NAMALWA (cell line): Measurements from ENCODE around the gene ANKEF1.
"Not testable (repeated sequence)": the region's sequence is repeated elsewhere in the genome, so short reads cannot be mapped to it uniquely, and the experiment has no call there.

Experiments used
- DNase-seq: peaks from one replicate; pipeline ENCODE4 v3.0.0-alpha.2; 2015; ENCODE audit warnings: low spot score

Gene ANKEF1

DNA sequence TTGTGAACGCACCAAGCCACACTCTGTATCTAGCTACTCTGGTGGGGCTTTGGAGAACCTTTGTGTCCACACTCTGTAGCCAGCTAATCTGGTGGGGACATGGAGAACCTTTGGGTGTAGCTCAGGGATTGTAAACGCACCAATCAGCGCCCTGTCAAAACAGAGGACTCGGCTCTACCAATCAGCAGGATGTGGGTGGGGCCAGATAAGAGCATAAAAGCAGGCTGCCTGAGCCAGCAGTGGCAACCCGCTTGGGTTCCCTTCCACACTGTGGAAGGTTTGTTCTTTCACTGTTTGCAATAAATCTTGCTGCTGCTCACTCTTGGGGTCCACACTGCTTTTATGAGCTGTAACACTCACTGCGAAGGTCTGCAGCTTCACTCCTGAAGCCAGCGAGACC lies 2.5 kb upstream of the ANKEF1 start:
- not testable (repeated sequence) for DNase-seq

DNA sequence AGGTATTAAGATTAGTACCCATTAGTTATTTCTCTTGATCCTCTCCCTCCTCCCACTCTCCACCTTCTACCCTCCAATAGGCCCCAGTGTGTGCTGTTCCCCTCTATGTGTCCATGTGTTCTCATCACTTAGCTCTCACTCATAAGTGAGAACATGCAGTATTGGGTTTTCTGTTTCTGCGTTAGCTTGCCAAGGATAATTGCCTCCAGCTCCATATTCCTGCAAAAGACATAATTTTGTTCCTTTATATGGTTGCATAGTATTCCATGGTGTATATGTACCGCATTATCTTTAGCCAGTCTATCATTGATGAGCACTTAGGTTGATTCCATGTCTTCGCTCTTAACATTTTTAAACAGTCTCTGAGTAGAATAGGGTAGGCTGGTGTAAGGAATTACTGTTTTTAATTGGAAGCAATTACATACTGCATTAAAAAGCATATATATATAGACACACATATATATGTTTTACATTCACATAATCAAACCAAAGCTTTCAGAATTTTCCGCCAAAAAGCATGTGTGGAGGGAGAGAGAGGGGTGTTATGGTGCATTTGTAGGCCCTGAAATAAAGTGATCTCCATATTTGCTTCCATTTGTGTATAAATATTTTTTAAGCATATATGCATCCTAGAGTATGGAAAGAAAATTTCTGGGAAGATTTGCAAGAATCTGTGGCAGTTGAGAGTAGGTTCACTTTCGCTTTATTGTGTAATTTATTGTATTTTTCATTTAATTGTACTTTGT lies 709 bp upstream of the ANKEF1 start:
- no peak for DNase-seq

DNA sequence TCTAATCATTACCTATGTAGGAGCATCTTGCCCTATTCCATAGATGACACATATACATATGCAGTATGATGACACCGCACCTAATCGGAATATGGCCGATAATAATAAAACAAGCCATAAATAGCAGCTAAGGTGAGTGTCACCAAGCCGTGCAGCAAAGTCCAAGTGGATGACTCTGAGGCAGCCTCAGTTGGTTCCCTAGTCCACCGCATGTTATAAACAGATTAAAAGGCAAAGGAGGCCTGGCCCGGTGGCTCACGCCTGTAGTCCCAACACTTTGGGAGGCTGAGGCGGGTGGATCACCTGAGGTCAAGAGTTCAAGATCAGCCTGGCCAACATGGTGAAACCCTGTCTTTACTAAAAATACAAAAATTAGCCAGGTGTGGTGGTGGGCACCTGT lies 1.5 kb downstream of the ANKEF1 start:
- DNase-seq, result not testable (repeated sequence)

DNA sequence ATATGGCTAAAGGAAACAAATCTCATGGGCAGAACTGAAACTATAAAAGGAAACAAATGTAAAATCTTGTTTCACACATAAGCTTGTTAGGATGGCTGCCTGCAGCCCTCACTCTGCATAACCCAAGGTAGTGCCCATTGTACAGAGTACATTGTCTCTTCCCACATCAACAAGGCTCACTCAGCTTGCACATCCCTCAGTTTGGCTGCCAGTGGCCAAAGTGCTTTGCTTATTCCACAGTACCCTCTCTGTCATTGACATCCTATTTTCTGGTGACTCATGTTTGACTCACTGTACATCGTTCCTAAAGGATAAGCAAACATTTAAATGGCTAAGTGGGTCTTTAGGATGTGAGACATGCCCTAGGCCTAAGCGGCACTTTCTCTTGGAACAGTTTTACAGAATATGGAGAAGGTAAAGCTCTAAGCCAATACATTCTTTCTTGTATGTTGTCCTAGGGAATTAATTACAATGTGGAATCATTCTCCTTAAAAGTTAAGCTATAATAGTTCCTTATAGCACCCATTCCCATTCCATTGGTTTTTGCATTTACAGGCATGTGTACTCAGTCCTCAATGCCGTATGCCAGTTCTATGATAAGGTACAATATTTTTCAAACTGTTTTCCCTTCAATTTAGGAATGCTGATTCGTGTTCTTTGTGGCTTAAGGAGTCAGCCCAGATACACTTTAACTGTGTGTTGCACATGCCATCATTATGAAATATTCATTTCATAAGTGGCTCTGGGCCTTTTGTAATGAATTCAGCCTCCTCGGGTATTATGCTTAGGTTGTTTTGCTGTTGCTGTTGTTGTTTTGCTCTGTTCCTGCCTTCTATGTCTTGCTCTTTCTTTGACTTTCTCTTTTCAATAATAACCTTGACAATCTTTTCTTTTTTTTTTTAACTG lies 5.5 kb downstream of the ANKEF1 start:
- no peak for DNase-seq

DNA sequence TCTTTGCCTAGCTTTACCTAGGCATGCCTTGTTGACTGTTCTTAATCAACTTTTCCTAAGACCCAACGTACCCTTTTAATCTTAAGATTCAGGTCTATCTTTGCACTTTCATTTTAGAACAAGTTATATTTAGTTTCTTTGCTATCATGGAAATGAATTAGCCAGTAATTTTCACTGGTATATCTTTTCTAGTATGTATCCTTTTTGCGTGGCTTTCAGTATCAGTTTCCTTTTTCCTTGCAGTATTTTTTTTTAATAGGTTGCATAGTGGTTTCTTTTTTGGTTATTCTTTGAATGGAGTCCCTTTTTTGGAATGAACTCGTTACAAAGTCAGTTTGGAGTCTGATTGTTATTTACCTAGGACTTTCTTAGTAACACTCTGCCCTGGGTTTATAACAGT lies 7.3 kb downstream of the ANKEF1 start:
- no peak for DNase-seq

DNA sequence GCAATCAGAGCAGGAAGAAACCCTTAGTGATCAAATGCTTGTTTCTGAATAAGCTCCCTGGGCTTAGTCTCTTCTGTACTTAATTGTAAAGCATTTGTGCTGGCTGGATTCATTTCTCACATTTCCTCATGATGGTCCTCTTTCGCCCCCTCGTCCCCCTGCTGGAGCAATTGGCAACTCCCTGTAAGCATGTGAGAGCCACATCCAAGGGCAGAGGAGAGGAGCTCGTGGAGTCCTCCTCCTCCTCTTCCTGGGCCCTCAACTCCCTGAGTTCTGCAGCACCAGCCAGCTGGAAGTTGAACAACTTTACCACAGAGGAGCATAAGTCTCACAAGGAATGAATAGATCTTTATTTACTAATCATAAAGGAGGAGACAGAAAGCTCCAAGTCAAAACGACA lies 12.6 kb downstream of the ANKEF1 start:
- DNase-seq, result peak; percentile 37

DNA sequence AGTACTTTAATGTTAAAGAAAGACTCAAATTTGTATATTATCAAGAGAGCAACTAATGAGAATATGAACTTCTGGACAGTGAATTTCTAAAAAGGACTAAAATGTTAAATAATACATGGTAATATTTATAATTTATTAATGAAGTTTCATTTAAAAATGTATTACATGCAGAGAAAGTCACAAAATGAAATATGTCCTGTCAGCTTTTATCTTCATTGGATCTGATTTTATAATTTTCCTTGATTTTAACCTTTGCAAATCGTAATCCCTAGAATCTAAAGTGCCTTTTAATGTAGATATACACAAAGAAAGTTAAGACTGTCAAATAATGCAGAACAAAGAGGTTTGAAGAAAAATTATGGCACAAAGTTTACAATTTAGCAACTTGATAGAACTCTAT lies 16.4 kb downstream of the ANKEF1 start:
- no peak for DNase-seq

DNA sequence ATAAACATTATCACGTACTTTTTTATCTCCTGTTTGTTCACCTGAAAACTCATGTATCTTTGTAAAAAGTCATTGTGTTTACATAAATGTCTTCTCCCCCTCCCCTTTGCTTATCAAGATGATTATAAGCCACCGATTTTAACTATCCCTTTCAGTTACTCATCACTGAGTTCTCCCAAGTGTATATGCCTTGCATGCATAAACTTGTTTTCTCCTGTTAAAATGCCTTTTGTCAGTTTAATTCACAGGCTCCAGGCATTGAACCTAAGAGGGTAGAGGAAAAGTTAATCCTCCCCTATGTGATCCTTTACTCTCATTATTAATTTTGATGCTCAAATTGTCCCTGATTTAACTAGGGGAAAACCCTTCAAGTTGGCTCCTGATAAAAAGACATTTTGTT lies 24.2 kb downstream of the ANKEF1 start:
- DNase-seq, result no peak

DNA sequence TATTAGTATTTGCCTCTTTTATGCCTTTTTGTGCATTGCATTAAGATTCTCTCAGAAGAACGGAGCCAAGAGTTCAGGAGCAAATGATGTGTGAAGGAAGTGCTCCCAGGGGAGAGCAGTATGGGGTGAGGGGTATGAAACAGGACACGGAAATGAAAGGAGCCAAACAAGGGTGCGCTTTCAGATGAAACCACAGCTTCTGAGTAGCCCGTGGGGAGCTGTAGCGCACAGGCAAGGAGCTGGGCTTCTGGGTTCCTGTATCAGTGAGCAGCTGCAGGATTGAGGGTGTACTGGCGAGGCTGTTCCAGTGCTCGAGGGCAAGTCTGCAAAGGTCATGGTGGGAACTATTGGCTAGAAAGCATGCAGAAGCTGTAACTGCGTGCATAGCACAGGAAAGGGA lies 25.4 kb downstream of the ANKEF1 start:
- DNase-seq, result peak; percentile 58

DNA sequence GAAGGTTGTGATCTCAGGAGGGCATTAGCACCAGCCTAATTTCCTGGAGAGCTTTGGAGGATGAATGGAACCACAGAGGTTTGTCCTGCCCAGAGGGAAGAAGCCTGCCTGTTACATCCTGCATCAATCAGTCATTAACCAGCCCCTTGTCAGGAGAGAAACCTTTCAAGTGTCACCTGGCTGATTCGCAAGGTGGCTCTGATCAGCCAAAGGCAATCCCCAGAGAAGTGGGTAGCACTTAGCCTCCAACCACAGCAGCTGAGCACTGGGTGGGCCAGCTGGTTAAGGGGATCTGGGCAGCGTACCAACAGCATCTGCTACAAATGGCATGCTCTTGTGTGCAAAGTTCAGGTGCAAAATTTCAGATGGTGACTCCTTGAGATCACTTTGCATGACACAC lies 26.9 kb downstream of the ANKEF1 start:
- DNase-seq, result no peak

DNA sequence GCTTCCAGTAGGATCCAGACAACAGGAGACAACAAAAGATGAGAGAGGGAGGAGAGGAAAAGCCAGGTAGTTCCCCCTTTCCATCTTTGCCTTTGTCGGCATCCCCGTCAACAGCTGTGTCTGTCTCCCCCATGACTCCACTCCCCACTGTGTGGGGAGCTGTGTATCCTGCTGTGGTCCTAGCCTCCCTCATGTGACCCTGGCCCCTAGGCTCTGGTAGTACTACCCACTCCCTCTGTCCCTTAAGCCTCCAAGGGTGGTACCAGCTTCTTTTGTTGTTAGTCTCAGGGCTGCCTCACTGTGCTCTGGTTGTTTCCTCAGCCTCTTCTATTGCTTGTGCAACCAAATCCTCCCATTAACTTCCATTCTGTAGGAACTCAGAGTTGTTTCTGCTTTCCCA lies 28.7 kb downstream of the ANKEF1 start:
- DNase-seq, result no peak

DNA sequence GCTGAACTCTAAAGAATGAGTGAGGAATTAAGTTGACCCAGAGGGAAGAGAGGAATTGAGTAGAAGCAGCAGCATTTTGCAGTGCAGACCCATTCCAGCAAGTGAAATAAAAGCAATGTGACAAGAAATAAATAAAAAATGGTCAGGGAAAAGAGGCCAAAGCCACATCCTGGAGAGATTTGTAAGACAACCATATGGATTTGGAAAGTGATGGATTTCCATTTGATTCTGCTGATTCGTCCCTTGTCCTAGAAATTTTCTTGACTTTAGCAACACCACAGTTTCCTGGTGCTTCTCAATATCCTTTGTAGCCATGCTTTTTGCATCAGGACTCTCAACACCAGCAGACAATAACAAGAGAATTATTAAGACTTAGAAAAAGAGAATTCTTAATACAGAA lies 29.8 kb downstream of the ANKEF1 start:
- DNase-seq, result no peak

DNA sequence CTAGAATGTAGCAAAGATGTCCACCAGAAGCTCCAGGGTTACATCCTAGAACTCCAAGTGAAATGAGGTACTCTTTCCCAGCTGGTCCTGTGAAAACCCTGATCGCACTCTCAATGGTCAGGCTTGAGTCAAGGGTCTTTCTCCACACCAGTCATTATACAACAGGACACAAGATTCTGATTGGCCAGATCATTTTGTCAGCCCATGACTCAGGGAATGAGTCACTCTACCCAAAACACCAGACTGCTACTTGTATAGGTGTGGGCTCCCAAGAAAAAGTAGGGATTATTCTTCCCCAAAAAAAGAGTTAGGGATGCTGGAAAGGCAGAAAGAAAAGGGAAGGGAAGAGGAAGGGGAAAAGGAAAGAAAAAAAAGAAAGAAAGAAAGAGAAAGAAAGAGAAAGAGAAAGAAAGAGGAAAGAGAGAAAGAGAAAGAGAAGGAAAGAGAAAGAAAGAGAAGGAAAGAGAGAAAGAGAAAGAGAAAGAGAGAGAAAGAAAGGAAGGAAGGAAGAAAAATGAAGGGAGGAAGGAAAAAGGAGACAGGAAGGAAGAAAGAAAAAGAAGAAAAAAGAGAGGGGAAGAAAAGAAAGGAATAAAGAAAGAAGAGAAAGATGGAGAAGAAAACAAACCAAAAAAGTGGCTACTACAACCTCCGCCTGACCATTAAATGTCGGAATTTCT lies 30.5 kb downstream of the ANKEF1 start:
- DNase-seq, result no peak

DNA sequence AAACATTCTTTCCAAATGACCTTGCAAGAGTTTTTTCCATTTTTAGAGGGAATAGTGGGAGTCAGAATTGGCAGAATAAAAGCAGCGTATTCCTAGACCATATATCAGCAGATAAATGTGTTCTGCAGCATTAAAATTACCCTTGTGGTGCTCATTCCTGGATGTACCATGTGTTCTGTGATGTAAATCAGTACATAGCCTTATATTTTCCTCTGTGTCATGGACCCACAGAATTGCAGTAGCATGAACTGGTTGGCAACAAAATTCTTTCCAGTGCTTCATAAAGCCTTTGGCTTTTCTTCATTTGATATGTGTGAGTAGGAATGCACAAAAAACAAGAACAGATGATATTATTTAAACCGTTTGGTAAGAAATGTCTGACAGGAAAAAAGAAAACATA lies 32.5 kb downstream of the ANKEF1 start:
- DNase-seq, result no peak

DNA sequence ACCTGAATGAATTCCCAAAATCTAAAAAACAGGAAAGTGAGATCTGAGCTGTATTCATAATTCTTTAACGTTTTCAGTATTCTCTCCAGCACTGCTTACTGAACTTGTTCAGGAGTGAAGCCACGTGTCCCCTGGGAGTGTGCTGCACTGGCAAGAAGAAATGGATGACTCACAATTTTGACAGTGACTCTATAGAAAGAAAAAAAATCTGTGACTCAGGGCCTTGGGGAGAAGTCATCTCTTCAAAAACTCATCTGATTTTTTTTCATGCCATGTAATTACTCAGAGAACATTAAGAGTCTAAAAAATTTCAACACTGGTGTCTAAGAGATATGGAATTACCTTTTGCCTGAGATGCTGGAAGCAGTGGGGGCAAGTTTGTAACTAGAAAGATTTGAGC lies 39.7 kb downstream of the ANKEF1 start:
- no peak for DNase-seq

DNA sequence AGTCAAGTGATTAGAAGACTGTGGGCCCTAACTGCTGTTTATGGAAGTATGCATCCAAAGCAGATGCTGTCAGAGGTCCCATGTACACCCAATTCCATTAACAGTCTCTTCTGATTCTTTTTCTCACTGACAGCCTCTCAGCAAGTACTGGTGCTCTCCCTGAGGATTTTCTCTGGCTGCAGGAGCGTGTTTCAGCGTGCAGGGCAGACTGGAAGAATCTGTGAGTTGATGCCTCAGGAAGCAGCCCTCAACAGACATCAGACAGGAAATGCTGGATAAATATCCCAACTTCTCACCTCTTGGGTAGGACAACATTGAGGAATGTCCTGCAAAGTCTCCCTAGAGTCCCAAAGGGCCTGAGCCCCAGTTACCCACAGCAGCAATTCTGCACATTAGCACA lies 40.8 kb downstream of the ANKEF1 start:
- DNase-seq, result no peak

DNA sequence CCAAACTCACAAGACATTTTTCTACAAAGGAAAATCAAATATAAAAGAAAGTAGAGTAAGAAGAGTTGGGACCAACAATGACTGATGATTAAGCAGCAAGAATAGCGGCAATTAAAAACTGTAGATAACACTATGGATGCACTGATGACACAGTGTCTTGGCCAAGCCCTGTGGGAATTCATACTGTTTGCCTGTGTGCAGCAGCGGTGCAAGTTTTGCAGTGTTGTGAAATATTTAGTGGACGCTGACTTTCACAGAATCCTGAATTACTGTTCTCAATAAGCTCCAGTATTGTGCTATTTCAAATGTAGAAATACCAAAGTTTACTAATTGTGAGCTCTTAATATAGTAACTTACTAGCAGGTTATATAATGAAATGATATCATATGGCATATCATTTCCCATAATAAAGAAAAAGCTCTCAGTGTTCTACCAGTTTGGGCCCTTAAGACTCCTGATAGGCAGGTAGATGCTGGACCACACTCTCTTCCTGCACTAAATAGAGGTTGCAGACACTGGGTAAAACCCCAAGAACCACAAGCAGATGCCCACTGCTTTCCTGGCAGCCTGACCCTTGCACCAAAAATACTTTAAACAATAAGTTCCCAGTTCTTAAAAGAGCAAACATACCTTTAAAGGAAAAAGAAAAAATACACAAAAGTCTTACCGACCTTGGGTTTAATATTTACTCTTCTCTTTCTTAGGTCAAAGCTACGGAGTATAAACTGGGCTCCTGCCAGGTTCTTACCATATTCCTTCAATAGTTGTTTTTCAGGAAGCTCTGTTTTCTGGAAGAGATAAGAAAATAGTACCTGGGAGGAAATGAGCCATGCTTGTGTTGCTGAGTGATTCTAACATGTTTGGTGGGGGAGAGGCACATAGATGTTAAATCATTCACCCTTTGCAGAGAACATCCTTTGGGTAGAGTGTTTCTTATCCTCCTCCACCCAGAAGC lies 41.6 kb downstream of the ANKEF1 start:
- no peak for DNase-seq

DNA sequence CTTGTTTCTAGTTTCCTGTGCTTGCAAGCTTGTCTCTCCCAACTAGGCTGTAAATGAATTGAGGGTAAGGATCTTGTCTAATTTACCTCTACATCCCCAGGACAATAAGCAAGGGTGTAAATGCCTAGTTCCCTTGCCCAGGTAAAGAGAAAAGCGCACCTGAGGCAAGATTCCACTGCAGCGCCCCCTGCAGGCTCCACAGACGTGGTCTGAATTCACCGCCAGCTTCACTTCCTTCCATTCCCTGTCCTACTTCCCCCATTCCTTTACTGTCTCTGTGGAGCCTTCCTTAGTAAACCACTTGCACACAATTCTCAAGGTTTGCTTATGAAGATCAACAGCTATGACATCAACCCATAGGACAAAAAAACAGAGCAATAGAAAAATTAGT lies 42.3 kb downstream of the ANKEF1 start:
- DNase-seq, result no peak

DNA sequence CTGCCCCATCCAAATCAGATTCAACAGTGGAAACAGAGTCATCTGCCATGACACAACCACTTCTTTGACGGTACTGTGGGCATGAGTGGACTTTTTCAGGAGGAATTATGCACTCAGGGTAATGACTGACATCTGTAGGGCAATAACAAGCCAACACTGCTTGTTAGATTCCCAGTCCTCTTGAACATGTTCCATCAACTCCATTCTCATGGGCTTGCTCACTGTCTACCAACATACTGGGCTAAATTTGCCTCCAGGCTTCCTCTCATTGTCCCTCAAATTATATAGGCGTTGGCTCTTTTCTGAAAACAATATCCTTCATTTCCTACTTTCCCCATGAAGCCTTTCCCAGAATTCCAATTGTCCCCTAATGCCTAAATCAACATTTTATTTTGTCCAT lies 43.1 kb downstream of the ANKEF1 start:
- no peak for DNase-seq

DNA sequence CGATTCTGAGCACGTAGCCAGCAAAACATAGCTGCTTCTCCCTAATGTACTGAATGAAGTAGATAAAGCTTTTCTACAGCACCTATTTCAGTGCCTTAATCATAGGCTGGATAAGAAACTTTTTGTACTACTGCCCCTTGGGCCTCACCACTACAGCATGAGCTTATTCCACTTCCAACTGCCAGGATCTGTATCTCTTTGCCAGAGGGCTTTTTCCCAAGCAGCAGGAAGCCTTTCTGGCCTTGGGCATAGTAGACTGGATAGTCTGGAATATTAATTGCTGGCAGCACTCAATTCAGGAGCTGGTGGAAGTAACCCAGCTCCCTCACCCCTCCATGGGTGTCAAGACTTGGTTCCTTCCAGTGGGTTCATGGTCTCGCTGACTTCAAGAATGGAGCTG lies 43.6 kb downstream of the ANKEF1 start:
- DNase-seq, result no peak

DNA sequence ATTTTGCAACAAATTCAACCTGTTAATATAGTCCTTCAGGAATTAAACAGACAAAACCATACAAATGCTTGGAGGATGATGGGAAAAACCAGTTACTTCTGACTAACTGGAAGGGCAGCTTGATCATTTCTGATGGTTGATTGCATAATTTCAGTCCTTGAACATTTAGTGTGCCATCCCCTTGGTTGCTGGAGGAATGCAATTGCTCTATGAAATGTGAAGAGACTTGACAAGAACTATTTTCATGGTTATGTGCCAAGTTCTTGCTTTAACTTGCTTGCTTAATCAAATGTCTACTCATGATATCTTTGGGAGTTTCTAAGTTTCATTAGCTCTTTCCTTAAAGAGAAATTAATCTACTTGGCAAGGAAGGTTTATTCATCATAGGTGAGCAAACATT lies 45.2 kb downstream of the ANKEF1 start:
- no peak for DNase-seq

DNA sequence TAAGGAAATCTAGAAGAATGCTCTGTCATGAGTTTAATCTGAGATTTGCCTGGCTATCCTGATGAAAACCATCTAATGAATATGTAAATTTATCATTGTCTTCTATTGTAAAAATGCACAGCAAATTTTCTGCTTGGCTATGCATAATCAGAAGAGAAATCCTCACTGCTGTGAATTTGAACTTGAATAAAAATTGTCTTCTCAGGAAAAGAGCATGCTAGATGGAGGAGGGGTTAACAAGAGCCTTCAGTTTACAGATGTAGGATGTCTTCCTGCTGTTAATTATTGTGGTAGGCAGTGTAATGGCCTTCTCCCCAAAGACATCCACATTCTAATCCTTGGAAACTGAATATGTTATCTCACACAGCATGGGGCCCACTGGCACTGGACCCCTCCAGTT lies 45.8 kb downstream of the ANKEF1 start:
- no peak for DNase-seq
